OCI-LY7 (cell line): ENCODE data around the gene MXRA8. TPM values are rescaled to one million over a fixed set of nuclear protein-coding genes. Genes with fewer than 3 reads are reported as not detected.

ENCODE experiments used
- BruUV-seq: library from RNA; stranded (reverse); fragments of 400-500 nt; replicated peaks from 2 replicates; lab custom pipeline; 2021; lab: Mats Ljungman, UMichigan
- CTCF ChIA-PET: fragments of 300-600 bp; sonication (Branson Sonifier 250); formaldehyde crosslinking; loops from one replicate; lab custom pipeline; 2022; ENCODE audit warnings: antibody characterized with exemption; ENCODE audit not compliant: unreplicated experiment; lab: Charles Lee
- POLR2A ChIA-PET: fragments of 300-600 bp; sonication (Branson Sonifier 250); formaldehyde crosslinking; loops from one replicate; lab custom pipeline; 2022; ENCODE audit warnings: antibody characterized with exemption; lab: Charles Lee
- DNase-seq: peaks from one replicate; pipeline ENCODE4 v3.0.0-alpha.2; 2015; ENCODE audit warnings: low spot score
- H2AFZ ChIP-seq: fragments of 200-600 bp; sonication (generic), shearing (Covaris generic); 2 replicates; pipeline ENCODE4 v1.6.1; 2014; ENCODE audit warnings: mild to moderate bottlenecking, antibody characterized with exemption, low read length, moderate library complexity
- H3K27ac ChIP-seq: fragments of 200-600 bp; sonication (generic); 2 replicates; pipeline ENCODE4 v1.5.1; 2014; ENCODE audit warnings: mixed run types, low read depth, mild to moderate bottlenecking, moderate library complexity, low read length, inconsistent platforms; ENCODE audit not compliant: poor library complexity, severe bottlenecking
- H3K36me3 ChIP-seq: fragments of 200-600 bp; sonication (generic); 2 replicates; pipeline ENCODE4 v1.6.1; 2014; ENCODE audit warnings: mild to moderate bottlenecking, antibody characterized with exemption, low read length, moderate library complexity, mixed read lengths; ENCODE audit not compliant: insufficient read depth
- H3K4me1 ChIP-seq: fragments of 200-600 bp; sonication (generic); 2 replicates; pipeline ENCODE4 v1.5.1; 2014; ENCODE audit warnings: mild to moderate bottlenecking, low read length; ENCODE audit not compliant: insufficient read depth, poor library complexity, severe bottlenecking
- H3K4me2 ChIP-seq: fragments of 200-600 bp; sonication (generic); 2 replicates; pipeline ENCODE4 v1.6.1; 2014; ENCODE audit warnings: mild to moderate bottlenecking, low read length
- H3K4me3 ChIP-seq: fragments of 200-600 bp; sonication (generic); 2 replicates; pipeline ENCODE4 v1.5.1; 2014; ENCODE audit warnings: mild to moderate bottlenecking, low read depth, low read length; ENCODE audit not compliant: poor library complexity, severe bottlenecking
- H3K79me2 ChIP-seq: fragments of 200-600 bp; sonication (generic); 2 replicates; pipeline ENCODE4 v1.6.1; 2016; ENCODE audit warnings: low read depth, mild to moderate bottlenecking, low read length, moderate library complexity, mixed read lengths; ENCODE audit not compliant: insufficient read depth
- H3K9me2 ChIP-seq: fragments of 200-600 bp; sonication (generic); 2 replicates; pipeline ENCODE4 v1.6.1; 2016; ENCODE audit warnings: mild to moderate bottlenecking, low read length, mixed read lengths; ENCODE audit not compliant: insufficient read depth
- H3K9me3 ChIP-seq: fragments of 200-600 bp; sonication (generic); 2 replicates; pipeline ENCODE4 v1.6.1; 2014; ENCODE audit warnings: mild to moderate bottlenecking, mixed run types, low read length, mixed read lengths
- H4K20me1 ChIP-seq: fragments of 200-600 bp; sonication (generic); 2 replicates; pipeline ENCODE4 v1.6.1; 2014; ENCODE audit warnings: mild to moderate bottlenecking, antibody characterized with exemption, low read length, moderate library complexity, mixed read lengths; ENCODE audit not compliant: insufficient read depth
- CTCF ChIP-seq: fragments of 200-600 bp; sonication (generic); conservative IDR thresholded peaks from 2 replicates; pipeline ENCODE4 v1.5.1; 2014; ENCODE audit warnings: mild to moderate bottlenecking, antibody characterized with exemption, low read length, moderate library complexity, mixed read lengths
- EZH2phosphoT487 ChIP-seq: fragments of 200-600 bp; sonication (generic); IDR thresholded peaks from 2 replicates; pipeline ENCODE4 v1.6.1; 2018; ENCODE audit warnings: low read depth, borderline replicate concordance, mild to moderate bottlenecking, mixed run types, antibody characterized with exemption, low read length, moderate library complexity, mixed read lengths
- intact Hi-C: fragments of 100-400 bp; cut with micrococcal nuclease; formaldehyde crosslinking; loops from one replicate; pipeline ENCODE4 v1.10.0; 2022; ENCODE audit not compliant: unreplicated experiment
- total RNA-seq, 2 experiments: library from RNA; depleted of rRNA in 1 of 2; stranded (reverse); fragments of >200 nt in 1 of 2; shearing (Covaris generic) in 1 of 2; gene quantifications; 2 replicates each; pipeline ENCODE4 v1.2.3, GENCODE V29; 2014 to 2022

The MXRA8 gene
- total RNA-seq, 2 experiments from 2014 or later = not detected

- Histone ChIP-seq H3K9me3 (no peaks in the 10 kb centered on the region), H3K36me3 (peaks cover 25% of the 10 kb centered on the region), H3K79me2 (no peaks in the 10 kb centered on the region; the same call in 1 of the 2 replicates), H3K4me3 (peak overlapping the region; percentile 89), H3K4me2 (peak overlapping the region; percentile 99), H4K20me1 (peaks cover 5% of the 10 kb centered on the region; the same call in 1 of the 2 replicates), H3K4me1 (peaks cover 35% of the 10 kb centered on the region), H3K9me2 (no peaks in the 10 kb centered on the region), H2AFZ (no peak overlapping the region), H3K27ac (no peak overlapping the region)
- ChIA-PET CTCF (no interaction called here), POLR2A (no interaction called here)
- no peak for DNase-seq
- intact Hi-C loops = loop anchor here (5.0 kb wide), 3 partner anchors 74 to 274 kb away; partner anchors contain the start of genes B3GALT6, C1orf159 and SDF4
- TF ChIP-seq CTCF = no peak
- TF ChIP-seq EZH2phosphoT487 = no peak
- BruUV-seq = no TSS peak
These were observed 51.6 kb downstream of the MXRA8 start for GRCh38 chr1:1306661-1307260.

- H3K27ac ChIP-seq = peak overlapping the region; percentile 21
- H2AFZ ChIP-seq = no peak overlapping the region
- peaks cover 35% of the 10 kb centered on the region for H3K4me1 ChIP-seq
- peak overlapping the region; percentile 99 for H3K4me2 ChIP-seq
- no peak for TF ChIP-seq EZH2phosphoT487
- peak; percentile 63 for TF ChIP-seq CTCF
- BruUV-seq = no TSS peak
- peaks cover 19% of the 10 kb centered on the region for H3K36me3 ChIP-seq
- H3K9me3 ChIP-seq = no peaks in the 10 kb centered on the region
- intact Hi-C loops = loop anchor here (5.0 kb wide), 3 partner anchors 74 to 274 kb away; partner anchors contain the start of genes B3GALT6, C1orf159 and SDF4
- ChIA-PET CTCF (no interaction called here), POLR2A (no interaction called here)
- H4K20me1 ChIP-seq = peaks cover 5% of the 10 kb centered on the region; the same call in 1 of the 2 replicates
- peak; percentile 62 for DNase-seq
- H3K79me2 ChIP-seq = no peaks in the 10 kb centered on the region; the same call in 1 of the 2 replicates
- no peaks in the 10 kb centered on the region for H3K9me2 ChIP-seq
- H3K4me3 ChIP-seq = peak overlapping the region; percentile 89
These were observed 52.2 kb downstream of the MXRA8 start for GRCh38 chr1:1306070-1306660.
